ENCODE measurements around the gene HLA-DOA.

Gene HLA-DOA

GRCh38 chr6:32967151-32968091 lies 42.0 kb downstream of the HLA-DOA start:
- no peak for DNase-seq (ENCODE audit: low read depth in 2 of 2, low spot score in 1 of 2)

- DNase-seq (ENCODE audit: low read depth in 2 of 2, low spot score in 1 of 2), result no peak
Measured at GRCh38 chr6:32964776-32965175, 44.6 kb downstream of the HLA-DOA start.

GRCh38 chr6:32963866-32964265 lies 45.5 kb downstream of the HLA-DOA start:
- no peak for DNase-seq (ENCODE audit: low read depth in 2 of 2, low spot score in 1 of 2)

- DNase-seq (ENCODE audit: low read depth in 2 of 2, low spot score in 1 of 2), result no peak
Measured at GRCh38 chr6:32962213-32962826, 47.1 kb downstream of the HLA-DOA start.

GRCh38 chr6:32960563-32960962 lies 48.8 kb downstream of the HLA-DOA start:
- no peak for DNase-seq (ENCODE audit: low read depth in 2 of 2, low spot score in 1 of 2)

GRCh38 chr6:32956176-32956575 lies 53.2 kb downstream of the HLA-DOA start:
- DNase-seq (ENCODE audit: low read depth in 2 of 2, low spot score in 1 of 2), result no peak

- DNase-seq (ENCODE audit: low read depth in 2 of 2, low spot score in 1 of 2), result no peak
Measured at GRCh38 chr6:32954986-32955802, 54.2 kb downstream of the HLA-DOA start.

GRCh38 chr6:32954267-32954666 lies 55.1 kb downstream of the HLA-DOA start:
- DNase-seq (ENCODE audit: low read depth in 2 of 2, low spot score in 1 of 2), result no peak
